ENCODE measurements around the gene RGS1.

- TF ChIP-seq, protein P1, sequence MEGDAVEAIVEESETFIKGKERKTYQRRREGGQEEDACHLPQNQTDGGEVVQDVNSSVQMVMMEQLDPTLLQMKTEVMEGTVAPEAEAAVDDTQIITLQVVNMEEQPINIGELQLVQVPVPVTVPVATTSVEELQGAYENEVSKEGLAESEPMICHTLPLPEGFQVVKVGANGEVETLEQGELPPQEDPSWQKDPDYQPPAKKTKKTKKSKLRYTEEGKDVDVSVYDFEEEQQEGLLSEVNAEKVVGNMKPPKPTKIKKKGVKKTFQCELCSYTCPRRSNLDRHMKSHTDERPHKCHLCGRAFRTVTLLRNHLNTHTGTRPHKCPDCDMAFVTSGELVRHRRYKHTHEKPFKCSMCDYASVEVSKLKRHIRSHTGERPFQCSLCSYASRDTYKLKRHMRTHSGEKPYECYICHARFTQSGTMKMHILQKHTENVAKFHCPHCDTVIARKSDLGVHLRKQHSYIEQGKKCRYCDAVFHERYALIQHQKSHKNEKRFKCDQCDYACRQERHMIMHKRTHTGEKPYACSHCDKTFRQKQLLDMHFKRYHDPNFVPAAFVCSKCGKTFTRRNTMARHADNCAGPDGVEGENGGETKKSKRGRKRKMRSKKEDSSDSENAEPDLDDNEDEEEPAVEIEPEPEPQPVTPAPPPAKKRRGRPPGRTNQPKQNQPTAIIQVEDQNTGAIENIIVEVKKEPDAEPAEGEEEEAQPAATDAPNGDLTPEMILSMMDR (IDR thresholded peaks at IDR 0.05) = no peak
- TF ChIP-seq EP300 (IDR thresholded peaks at IDR 0.05) (no peak), POLR2A (IDR thresholded peaks at IDR 0.05) (no peak), POLR2AphosphoS5 (IDR thresholded peaks at IDR 0.05) (no peak)
Measured at GRCh38 chr1:192603218-192603787, 27.7 kb downstream of the RGS1 start.
